GM12878 (cell line): Measurements from ENCODE around the gene CASP3. TPM values are rescaled to one million over a fixed set of nuclear protein-coding genes. Genes with fewer than 3 reads are reported as not detected.

ENCODE experiments used
- ATAC-seq: fragments of 200-7000 bp; cut with Tn5 transposase; 3 replicates; pipeline ENCODE4 v1.9.1; 2020; ENCODE audit warnings: mild to moderate bottlenecking, moderate library complexity
- BruUV-seq: library from RNA; stranded (reverse); fragments of 400-500 nt; replicated peaks from 2 replicates; lab custom pipeline; 2021; lab: Mats Ljungman, UMichigan
- CTCF ChIA-PET: fragments of 300-600 bp; sonication (Branson Sonifier 250); formaldehyde crosslinking; extraction: SDS; loops from one replicate; lab custom pipeline; 2021; ENCODE audit warnings: inconsistent platforms; lab: Yijun Ruan, JAX
- POLR2A ChIA-PET: fragments of 350-600 bp; formaldehyde crosslinking; extraction: SDS; loops from one replicate; lab custom pipeline; 2021; ENCODE audit warnings: inconsistent platforms; lab: Charles Lee
- RAD21 ChIA-PET: fragments of 300-600 bp; sonication (Branson Sonifier 250); formaldehyde crosslinking; loops from one replicate; lab custom pipeline; 2023; ENCODE audit warnings: antibody characterized with exemption; ENCODE audit not compliant: unreplicated experiment; lab: Charles Lee
- SMC1A ChIA-PET: fragments of 300-600 bp; sonication (Branson Sonifier 250); formaldehyde crosslinking; loops from one replicate; lab custom pipeline; 2023; ENCODE audit not compliant: unreplicated experiment, uncharacterized antibody; lab: Charles Lee
- DNase-seq: peaks from one replicate; pipeline ENCODE4 v3.0.0-alpha.2; 2011; ENCODE audit warnings: low read depth, low spot score
- FAIRE-seq: peaks from 3 replicates; lab custom pipeline; 2011; peaks lifted over from hg19 to GRCh38; lab: Jason Lieb, UNC
- H2AFZ ChIP-seq: 2 replicates; pipeline ENCODE4 v1.6.0; 2011; ENCODE audit warnings: low read depth, low read length, control low read depth; ENCODE audit not compliant: control insufficient read depth
- H3K27ac ChIP-seq: 2 replicates; pipeline ENCODE4 v1.5.1; 2011; ENCODE audit warnings: control low read depth; ENCODE audit not compliant: control insufficient read depth, insufficient read depth
- H3K27me3 ChIP-seq, 2 experiments: replicated peaks in 1 of 2; 2 replicates each; pipeline versions ENCODE4 v1.6.0 to v1.6.1; 2011; ENCODE audit warnings: low read length in 1 of 2; ENCODE audit not compliant: control insufficient read depth in 2 of 2, insufficient read depth in 2 of 2
- H3K36me3 ChIP-seq, 2 experiments: 2 replicates each; pipeline ENCODE4 v1.5.1; 2011; ENCODE audit warnings: low read length in 1 of 2; ENCODE audit not compliant: control insufficient read depth in 2 of 2, insufficient read depth in 2 of 2
- H3K4me1 ChIP-seq: 2 replicates; pipeline ENCODE4 v1.6.1; 2011; ENCODE audit warnings: mild to moderate bottlenecking, low read length, moderate library complexity, mixed read lengths; ENCODE audit not compliant: control insufficient read depth, insufficient read depth
- H3K4me2 ChIP-seq: 2 replicates; pipeline ENCODE4 v1.6.0; 2011; ENCODE audit warnings: control low read depth; ENCODE audit not compliant: control insufficient read depth, insufficient read depth
- H3K4me3 ChIP-seq: fragments of 200-600 bp; sonication (generic); 2 replicates; pipeline ENCODE4 v1.5.1; 2016
- H3K79me2 ChIP-seq: 2 replicates; pipeline ENCODE4 v1.6.0; 2011; ENCODE audit warnings: low read length; ENCODE audit not compliant: control insufficient read depth, insufficient read depth
- H3K9ac ChIP-seq: 2 replicates; pipeline ENCODE4 v1.8.0; 2011; ENCODE audit warnings: low read length, control low read depth, mixed read lengths; ENCODE audit not compliant: control insufficient read depth, insufficient read depth
- H3K9me3 ChIP-seq: replicated peaks from 3 replicates; pipeline ENCODE4 v1.5.1; 2011; ENCODE audit warnings: mild to moderate bottlenecking, low read length; ENCODE audit not compliant: control insufficient read depth, insufficient read depth
- H4K20me1 ChIP-seq: 2 replicates; pipeline ENCODE4 v1.6.0; 2011; ENCODE audit not compliant: control insufficient read depth, insufficient read depth
- CTCF ChIP-seq, 3 experiments: IDR thresholded peaks in 2 of 3; conservative IDR thresholded peaks in 1 of 3; 2 replicates each; pipeline ENCODE4 v1.5.1; 2011; ENCODE audit warnings: low read depth in 3 of 3, low read length in 3 of 3, mild to moderate bottlenecking in 3 of 3, control low read depth in 2 of 3, moderate library complexity in 2 of 3, inconsistent platforms in 1 of 3, mixed read lengths in 1 of 3; ENCODE audit not compliant: control insufficient read depth in 2 of 3, insufficient read depth in 1 of 3; ENCODE audit errors: extremely low read depth in 1 of 3
- NFYB ChIP-seq: IDR thresholded peaks from 2 replicates; pipeline ENCODE4 v1.6.1; 2011; ENCODE audit warnings: low read depth, mild to moderate bottlenecking, low read length, improper control_type of control experiment, moderate library complexity; ENCODE audit not compliant: insufficient read depth
- NR2F1 ChIP-seq: fragments of 450-650 bp; conservative IDR thresholded peaks from 2 replicates; pipeline ENCODE4 v1.6.1; 2017; ENCODE audit warnings: mild to moderate bottlenecking
- PML ChIP-seq: IDR thresholded peaks from 2 replicates; pipeline ENCODE4 v1.6.1; 2012; ENCODE audit warnings: low read length, inconsistent platforms
- SIX5 ChIP-seq: IDR thresholded peaks from 2 replicates; pipeline ENCODE4 v1.6.1; 2011; ENCODE audit warnings: mild to moderate bottlenecking, low read depth, low read length, moderate library complexity; ENCODE audit not compliant: severe bottlenecking
- WGBS: methylation state at CpG from one replicate; pipeline ENCODE4 v1.1.6; 2016; ENCODE audit warnings: low lambda C conversion rate; ENCODE audit not compliant: insufficient replicate concordance, insufficient coverage; ENCODE audit errors: missing lambda C conversion rate; 5-methylcytosine and 5-hydroxymethylcytosine counted together
- in situ Hi-C: fragments of 300-500 bp; cut with MboI; formaldehyde crosslinking; loops from 9 replicates; pipeline ENCODE4 v1.14.3; 2018; ENCODE audit warnings: mixed read lengths
- intact Hi-C: fragments of 100-400 bp; cut with micrococcal nuclease; formaldehyde crosslinking; loops from one replicate; pipeline ENCODE4 v1.14.2; 2022; ENCODE audit not compliant: unreplicated experiment
- polyA plus RNA-seq, 11 experiments: library from polyadenylated mRNA; depleted of rRNA in 4 of 11; unstranded in 6 of 11; stranded (reverse) in 5 of 11; fragments of >200 nt; fragmentation: Nextera tagmentation in 4 of 11; fragmentation: Illumina TruSeq in 1 of 11; extraction: Ambion mirVana in 4 of 11; extraction: Trizol in 1 of 11; gene quantifications; 1 replicate in 1 of 11; 2 replicates in 10 of 11; pipeline versions ENCODE4 v1.2.1 to v1.2.3, GENCODE V29; 2011 to 2016; ENCODE audit warnings: inconsistent platforms in 2 of 11, missing spikeins in 2 of 11, low read depth in 1 of 11
- total RNA-seq, 4 experiments: library from RNA; depleted of rRNA in 3 of 4; stranded (reverse); fragments of >200 nt in 3 of 4; fragmentation: Illumina TruSeq in 1 of 4; extraction: Trizol in 1 of 4; gene quantifications; 2 replicates each; pipeline versions ENCODE4 v1.2.1 to v1.2.3, GENCODE V29; 2013 to 2021

CASP3 gene
- total and polyA plus RNA-seq, 10 of the 15 experiments (the other 5 are each of a cell fraction or from before 2014, with no cell fraction given), result 50.0 to 194 (median 74.4) TPM

GRCh38 chr4:184664445-184665210, 15.4 kb upstream of the CASP3 start:
- no peak overlapping the region for H2AFZ ChIP-seq
- DNase-seq (no peak), FAIRE-seq (no peak), ATAC-seq (peak; percentile 81)
- BruUV-seq, result no TSS peak
- H3K9me3 ChIP-seq, result no peaks in the 10 kb centered on the region
- peaks cover 1 to 9% of the 10 kb centered on the region in 2 experiments; a peak in 3 of 4 replicates for H3K36me3 ChIP-seq
- ChIA-PET SMC1A (interaction anchor here (1.4 kb wide), 1 partner anchor 33 kb away, joined by 3 read pairs; no protein-coding TSS in a partner anchor), CTCF (interaction anchor here (1.5 kb wide), 1 partner anchor 14 kb away, joined by 3 read pairs; no protein-coding TSS in a partner anchor), RAD21 (interaction anchor here (1.5 kb wide), 1 partner anchor 48 kb away, joined by 3 read pairs; no protein-coding TSS in a partner anchor), POLR2A (interaction anchor here (1.0 kb wide), 2 partner anchors 18 to 26 kb away, joined by 3 to 4 read pairs; no protein-coding TSS in a partner anchor)
- no peak overlapping the region for H3K4me3 ChIP-seq
- H3K4me1 ChIP-seq, result no peaks in the 10 kb centered on the region
- WGBS, result 81% methylated on average over 6 of the region's 6 CpGs
- H3K9ac ChIP-seq, result no peak overlapping the region
- no peak for TF ChIP-seq NR2F1
- peak; percentile 65 for TF ChIP-seq SIX5
- no peak for TF ChIP-seq CTCF (IDR thresholded peaks at IDR 0.05 in 2 of 3, conservative IDR thresholded peaks at IDR 0.05 in 1 of 3; ENCODE audit: control insufficient read depth in 2 of 3, extremely low read depth in 1 of 3, insufficient read depth in 1 of 3, low read depth in 3 of 3, low read length in 3 of 3)
- no peak for TF ChIP-seq PML
- peak; percentile 36; the same call in 1 of the 2 replicates for TF ChIP-seq NFYB
- in situ Hi-C loops, result no loop called here
- intact Hi-C loops, result no loop called here
- H4K20me1 ChIP-seq, result no peaks in the 10 kb centered on the region
- no peaks in the 10 kb centered on the region for H3K79me2 ChIP-seq
- H3K27me3 ChIP-seq, result no peaks in the 10 kb centered on the region
- H3K4me2 ChIP-seq, result no peak overlapping the region
- H3K27ac ChIP-seq, result no peak overlapping the region
